Left hindlimb (tissue), 1 donor: ENCODE data around the gene AP3M1.

Experiments
- DNase-seq: peaks from one replicate; pipeline ENCODE4 v3.0.0-alpha.2; 2018

The AP3M1 gene

GRCh38 chr10:74110120-74110519 lies 40.5 kb downstream of the AP3M1 start:
- DNase-seq, result no peak

- DNase-seq, result no peak
Observed at GRCh38 chr10:74109452-74109851, 41.2 kb downstream of the AP3M1 start.

GRCh38 chr10:74107391-74107790 lies 43.2 kb downstream of the AP3M1 start:
- no peak for DNase-seq

GRCh38 chr10:74104996-74105395 lies 45.6 kb downstream of the AP3M1 start:
- no peak for DNase-seq

- no peak for DNase-seq
Observed at GRCh38 chr10:74104480-74104879, 46.1 kb downstream of the AP3M1 start.

GRCh38 chr10:74103560-74104258 lies 46.9 kb downstream of the AP3M1 start:
- DNase-seq, result no peak

- no peak for DNase-seq
Observed at GRCh38 chr10:74099836-74100235, 50.8 kb downstream of the AP3M1 start.

GRCh38 chr10:74099420-74099819 lies 51.2 kb downstream of the AP3M1 start:
- DNase-seq, result no peak

- no peak for DNase-seq
Observed at GRCh38 chr10:74097776-74098175, 52.9 kb downstream of the AP3M1 start.

- no peak for DNase-seq
Observed at GRCh38 chr10:74096777-74097176, 53.9 kb downstream of the AP3M1 start.

GRCh38 chr10:74094231-74094630 lies 56.4 kb downstream of the AP3M1 start:
- DNase-seq, result no peak

GRCh38 chr10:74093530-74094164 lies 57.0 kb downstream of the AP3M1 start:
- DNase-seq, result no peak

GRCh38 chr10:74092372-74092771 lies 58.3 kb downstream of the AP3M1 start:
- no peak for DNase-seq

- no peak for DNase-seq
Observed at GRCh38 chr10:74088722-74089121, 61.9 kb downstream of the AP3M1 start.

GRCh38 chr10:74086317-74086716 lies 64.3 kb downstream of the AP3M1 start:
- no peak for DNase-seq

- no peak for DNase-seq
Observed at GRCh38 chr10:74084955-74085354, 65.7 kb downstream of the AP3M1 start.

- DNase-seq, result no peak
Observed at GRCh38 chr10:74083304-74083703, 67.3 kb downstream of the AP3M1 start.

GRCh38 chr10:74081941-74082718 lies 68.5 kb downstream of the AP3M1 start:
- DNase-seq, result no peak

GRCh38 chr10:74081192-74081803 lies 69.3 kb downstream of the AP3M1 start:
- DNase-seq, result no peak

GRCh38 chr10:74079936-74080590 lies 70.6 kb downstream of the AP3M1 start:
- DNase-seq, result no peak

- DNase-seq, result no peak
Observed at GRCh38 chr10:74079028-74079935, 71.3 kb downstream of the AP3M1 start.

GRCh38 chr10:74078037-74078436 lies 72.6 kb downstream of the AP3M1 start:
- no peak for DNase-seq
